ENCODE data around the gene KLRK1.
"Not testable (repeated sequence)": the region's sequence is repeated elsewhere in the genome, so short reads cannot be mapped to it uniquely, and the experiment has no call there.

The KLRK1 gene

GRCh38 chr12:10381928-10382628, 7.8 kb downstream of the KLRK1 start:
- no peak overlapping the region for H3K4me3 ChIP-seq (replicated peaks; ENCODE audit: low read depth, low read length)
- no peak for DNase-seq (ENCODE audit: extremely low read depth, low read depth)
- TF ChIP-seq CTCF (IDR thresholded peaks at IDR 0.05; ENCODE audit: low read depth, low read length, missing control alignments) = no peak

GRCh38 chr12:10378737-10379136, 11.1 kb downstream of the KLRK1 start:
- not testable (repeated sequence) for H3K4me3 ChIP-seq (replicated peaks; ENCODE audit: low read depth, low read length); DNase-seq (ENCODE audit: extremely low read depth, low read depth)

- TF ChIP-seq CTCF (IDR thresholded peaks at IDR 0.05; ENCODE audit: low read depth, low read length, missing control alignments) = no peak
- H3K4me3 ChIP-seq (replicated peaks; ENCODE audit: low read depth, low read length) = no peak overlapping the region
- DNase-seq (ENCODE audit: extremely low read depth, low read depth) = no peak
Observed at GRCh38 chr12:10374624-10375018, 15.2 kb downstream of the KLRK1 start.

- DNase-seq (ENCODE audit: extremely low read depth, low read depth) = no peak
- no peak overlapping the region for H3K4me3 ChIP-seq (replicated peaks; ENCODE audit: low read depth, low read length)
- no peak for TF ChIP-seq CTCF (IDR thresholded peaks at IDR 0.05; ENCODE audit: low read depth, low read length, missing control alignments)
Observed at GRCh38 chr12:10372559-10372958, 17.3 kb downstream of the KLRK1 start.

GRCh38 chr12:10371893-10372535, 17.8 kb downstream of the KLRK1 start:
- not testable (repeated sequence) for DNase-seq (ENCODE audit: extremely low read depth, low read depth); H3K4me3 ChIP-seq (replicated peaks; ENCODE audit: low read depth, low read length)

GRCh38 chr12:10369557-10370415, 20.1 kb downstream of the KLRK1 start:
- no peak overlapping the region for H3K4me3 ChIP-seq (replicated peaks; ENCODE audit: low read depth, low read length)
- DNase-seq (ENCODE audit: extremely low read depth, low read depth) = no peak
- no peak for TF ChIP-seq CTCF (IDR thresholded peaks at IDR 0.05; ENCODE audit: low read depth, low read length, missing control alignments)

GRCh38 chr12:10368206-10369171, 21.4 kb downstream of the KLRK1 start:
- DNase-seq (ENCODE audit: extremely low read depth, low read depth) = no peak
- no peak for TF ChIP-seq CTCF (IDR thresholded peaks at IDR 0.05; ENCODE audit: low read depth, low read length, missing control alignments)
- no peak overlapping the region for H3K4me3 ChIP-seq (replicated peaks; ENCODE audit: low read depth, low read length)

GRCh38 chr12:10367714-10368113, 22.1 kb downstream of the KLRK1 start:
- not testable (repeated sequence) for H3K4me3 ChIP-seq (replicated peaks; ENCODE audit: low read depth, low read length); DNase-seq (ENCODE audit: extremely low read depth, low read depth)
